Sigmoid colon (tissue), 7 donors: ENCODE measurements around the gene ANKMY1. TPM values are rescaled to one million over a fixed set of nuclear protein-coding genes. Genes with fewer than 3 reads are reported as not detected.
A peak's percentile ranks its signal among the peaks of the same experiment; 100 is the strongest.

Experiments
- DNase-seq: peaks from one replicate; pipeline ENCODE4 v3.0.0-alpha.2; 2019
- H3K27ac ChIP-seq, 4 donors: fragments of 200-600 bp; sonication (generic); one replicate each; pipeline ENCODE4 v1.5.1; 2016 to 2019; ENCODE audit warnings: mild to moderate bottlenecking in 1 of 4
- H3K27me3 ChIP-seq, 3 donors: fragments of 200-600 bp; sonication (generic); one replicate each; pipeline ENCODE4 v1.5.1; 2019; ENCODE audit warnings: mild to moderate bottlenecking in 1 of 3
- H3K36me3 ChIP-seq, 4 donors: fragments of 200-600 bp; sonication (generic); one replicate each; pipeline ENCODE4 v1.5.1; 2016 to 2019
- H3K4me1 ChIP-seq, 4 donors: fragments of 200-600 bp; sonication (generic); one replicate each; pipeline ENCODE4 v1.5.1; 2017 to 2019
- H3K4me3 ChIP-seq, 4 donors: fragments of 200-600 bp; sonication (generic); one replicate each; pipeline ENCODE4 v1.5.1; 2017 to 2019; ENCODE audit warnings: mild to moderate bottlenecking in 2 of 4, moderate library complexity in 1 of 4
- H3K9me3 ChIP-seq, 4 donors: fragments of 200-600 bp in 3 of 4; sonication (generic) in 3 of 4; one replicate each; pipeline versions ENCODE4 v1.5.1 to v1.6.1; 2013 to 2019
- EP300 ChIP-seq, 4 donors: sonication (generic); formaldehyde crosslinking; IDR thresholded peaks; one replicate each; pipeline ENCODE4 v1.6.1; 2017; ENCODE audit warnings: antibody characterized with exemption in 4 of 4
- POLR2A ChIP-seq, 2 donors: fragments of 450-650 bp; IDR thresholded peaks; one replicate each; pipeline ENCODE4 v1.6.1; 2016; ENCODE audit warnings: antibody characterized with exemption in 2 of 2, mild to moderate bottlenecking in 2 of 2, moderate library complexity in 2 of 2
- POLR2AphosphoS5 ChIP-seq, 4 donors: sonication (generic); formaldehyde crosslinking; IDR thresholded peaks; one replicate each; pipeline ENCODE4 v1.6.1; 2017; ENCODE audit warnings: antibody characterized with exemption in 4 of 4
- WGBS, 2 donors: extraction: QIAGEN DNeasy Blood & Tissue Kit; methylation state at CpG; one replicate each; pipeline ENCODE4 v1.1.7; 2013; 5-methylcytosine and 5-hydroxymethylcytosine counted together
- intact Hi-C: fragments of 100-400 bp; cut with DNase I; formaldehyde crosslinking; loops from one replicate; pipeline ENCODE4 v1.15.1; 2023
- polyA plus RNA-seq, 3 donors: library from polyadenylated mRNA; stranded (reverse); fragments of 200-250 nt; gene quantifications; one replicate each; pipeline ENCODE4 v1.2.3, GENCODE V29; 2013
- total RNA-seq, 4 donors: library from RNA; depleted of rRNA; stranded (reverse); fragments of >200 nt; gene quantifications; one replicate each; pipeline ENCODE4 v1.1.0, GENCODE V29; 2016
- TF ChIP-seq, protein P1 (sequence below), 4 experiments: fragments of 450-650 bp in 3 of 4; fragments of 200-600 bp in 1 of 4; IDR thresholded peaks; one replicate each; pipeline ENCODE4 v1.5.1; 2016 to 2019; ENCODE audit warnings: antibody characterized with exemption in 4 of 4, mild to moderate bottlenecking in 3 of 4, moderate library complexity in 2 of 4
- donor health status: healthy with polysubstance abuse.
- donor health status: Bipolar disorder and iron deficiency.
- donor health status: healthy.

ANKMY1 gene
- total and polyA plus RNA-seq, 7 donors, result 3.6 to 14.0 (median 8.9) TPM

DNA sequence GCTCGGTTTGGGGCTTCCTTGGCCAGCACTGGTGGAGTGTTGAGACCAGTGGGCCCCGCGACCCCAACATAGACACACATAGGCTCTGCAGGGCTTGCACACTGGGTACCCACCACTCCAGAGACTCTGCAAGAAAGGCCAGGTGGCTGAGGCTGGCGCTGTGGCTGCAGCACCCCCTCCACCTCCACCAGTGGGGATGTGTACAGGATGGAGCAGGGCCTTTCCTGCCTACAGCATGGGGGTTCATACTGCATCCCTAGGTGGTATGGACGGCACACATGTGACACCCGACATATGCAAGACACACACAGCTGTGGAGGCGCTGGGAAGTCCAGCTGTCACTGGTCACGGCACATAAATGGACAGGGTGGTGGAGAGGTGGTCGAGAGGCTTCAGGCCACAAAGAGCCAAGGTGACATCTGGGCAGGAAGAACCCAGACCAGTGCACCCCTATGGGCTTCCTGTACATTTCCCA, 11.8 kb upstream of the ANKMY1 start:
- 52 to 79% methylated on average over 9 of the region's 9 CpGs for WGBS, 2 donors
- Histone ChIP-seq H3K9me3 (no peaks in the 10 kb centered on the region), H3K4me3 (peak overlapping the region; percentile 46 to 83 (median 64)), H3K27me3 (no peaks in the 10 kb centered on the region), H3K4me1 (peaks cover 0 to 55% (median 50%) of the 10 kb centered on the region in 4 donors), H3K27ac (peak overlapping the region in 3 of 4 donors; percentile 79 to 85 (median 80)), H3K36me3 (peaks cover 0 to 23% (median 4%) of the 10 kb centered on the region in 4 donors)
- intact Hi-C loops, result loop anchor here (5.0 to 10.0 kb wide), 3 partner anchors 132 to 745 kb away; partner anchors contain the start of genes GPC1, HDLBP and SEPTIN2
- DNase-seq, result no peak
- TF ChIP-seq, protein P1, sequence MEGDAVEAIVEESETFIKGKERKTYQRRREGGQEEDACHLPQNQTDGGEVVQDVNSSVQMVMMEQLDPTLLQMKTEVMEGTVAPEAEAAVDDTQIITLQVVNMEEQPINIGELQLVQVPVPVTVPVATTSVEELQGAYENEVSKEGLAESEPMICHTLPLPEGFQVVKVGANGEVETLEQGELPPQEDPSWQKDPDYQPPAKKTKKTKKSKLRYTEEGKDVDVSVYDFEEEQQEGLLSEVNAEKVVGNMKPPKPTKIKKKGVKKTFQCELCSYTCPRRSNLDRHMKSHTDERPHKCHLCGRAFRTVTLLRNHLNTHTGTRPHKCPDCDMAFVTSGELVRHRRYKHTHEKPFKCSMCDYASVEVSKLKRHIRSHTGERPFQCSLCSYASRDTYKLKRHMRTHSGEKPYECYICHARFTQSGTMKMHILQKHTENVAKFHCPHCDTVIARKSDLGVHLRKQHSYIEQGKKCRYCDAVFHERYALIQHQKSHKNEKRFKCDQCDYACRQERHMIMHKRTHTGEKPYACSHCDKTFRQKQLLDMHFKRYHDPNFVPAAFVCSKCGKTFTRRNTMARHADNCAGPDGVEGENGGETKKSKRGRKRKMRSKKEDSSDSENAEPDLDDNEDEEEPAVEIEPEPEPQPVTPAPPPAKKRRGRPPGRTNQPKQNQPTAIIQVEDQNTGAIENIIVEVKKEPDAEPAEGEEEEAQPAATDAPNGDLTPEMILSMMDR (IDR thresholded peaks at IDR 0.05), result no peak
- TF ChIP-seq EP300 (IDR thresholded peaks at IDR 0.05) (no peak), POLR2AphosphoS5 (IDR thresholded peaks at IDR 0.05) (no peak), POLR2A (IDR thresholded peaks at IDR 0.05) (no peak)

DNA sequence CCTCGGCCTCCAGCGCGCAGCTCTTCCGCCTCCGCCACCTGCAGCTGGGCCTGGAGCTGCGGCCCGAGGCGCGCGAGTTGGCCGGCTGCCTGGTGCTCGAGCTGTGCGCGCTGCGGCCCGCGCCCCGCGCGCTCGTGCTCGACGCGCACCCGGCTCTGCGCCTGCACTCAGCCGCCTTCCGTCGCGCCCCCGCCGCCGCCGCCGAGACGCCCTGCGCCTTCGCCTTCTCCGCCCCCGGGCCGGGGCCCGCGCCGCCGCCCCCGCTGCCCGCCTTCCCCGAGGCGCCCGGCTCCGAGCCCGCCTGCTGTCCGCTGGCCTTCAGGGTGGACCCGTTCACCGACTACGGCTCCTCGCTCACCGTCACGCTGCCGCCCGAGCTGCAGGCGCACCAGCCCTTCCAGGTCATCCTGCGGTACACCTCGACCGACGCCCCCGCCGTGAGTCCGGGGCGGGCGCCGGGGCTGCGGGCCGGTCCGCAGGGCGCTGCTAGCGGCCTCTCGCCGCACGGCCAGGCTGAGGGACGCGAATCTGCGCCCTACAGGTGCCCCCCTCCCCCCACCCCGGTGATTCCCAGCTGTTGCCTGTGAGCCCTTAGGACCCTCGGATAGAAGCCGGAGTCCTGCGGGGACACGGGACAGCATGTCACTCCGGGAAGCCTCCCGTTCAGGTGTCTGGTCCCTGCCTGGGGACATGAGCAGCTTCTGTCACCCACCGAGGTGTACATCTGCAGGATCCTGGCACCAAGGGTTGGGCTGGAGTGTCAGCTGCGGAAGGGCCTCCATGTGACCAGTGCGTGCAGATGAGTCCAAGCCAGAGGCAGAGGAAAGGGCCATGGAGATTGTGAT, 11.1 kb upstream of the ANKMY1 start:
- peak overlapping the region; percentile 46 to 83 (median 64) for H3K4me3 ChIP-seq
- H3K36me3 ChIP-seq, result peaks cover 0 to 16% (median 2%) of the 10 kb centered on the region in 4 donors
- H3K27ac ChIP-seq, result peak overlapping the region; percentile 79 to 85 (median 80)
- TF ChIP-seq, protein P1 (IDR thresholded peaks at IDR 0.05), result no peak
- TF ChIP-seq POLR2A (IDR thresholded peaks at IDR 0.05) (no peak), POLR2AphosphoS5 (IDR thresholded peaks at IDR 0.05) (peak in 1 of 4 donors; percentile 8)
- H3K9me3 ChIP-seq, result no peaks in the 10 kb centered on the region
- no peaks in the 10 kb centered on the region for H3K27me3 ChIP-seq
- DNase-seq, result peak; percentile 84
- WGBS, 2 donors, result 1% methylated on average over 93 of the region's 93 CpGs
- intact Hi-C loops, result loop anchor here (5.0 to 10.0 kb wide), 3 partner anchors 132 to 746 kb away; partner anchors contain the start of genes GPC1, HDLBP and SEPTIN2
- peaks cover 0 to 55% (median 50%) of the 10 kb centered on the region in 4 donors for H3K4me1 ChIP-seq

DNA sequence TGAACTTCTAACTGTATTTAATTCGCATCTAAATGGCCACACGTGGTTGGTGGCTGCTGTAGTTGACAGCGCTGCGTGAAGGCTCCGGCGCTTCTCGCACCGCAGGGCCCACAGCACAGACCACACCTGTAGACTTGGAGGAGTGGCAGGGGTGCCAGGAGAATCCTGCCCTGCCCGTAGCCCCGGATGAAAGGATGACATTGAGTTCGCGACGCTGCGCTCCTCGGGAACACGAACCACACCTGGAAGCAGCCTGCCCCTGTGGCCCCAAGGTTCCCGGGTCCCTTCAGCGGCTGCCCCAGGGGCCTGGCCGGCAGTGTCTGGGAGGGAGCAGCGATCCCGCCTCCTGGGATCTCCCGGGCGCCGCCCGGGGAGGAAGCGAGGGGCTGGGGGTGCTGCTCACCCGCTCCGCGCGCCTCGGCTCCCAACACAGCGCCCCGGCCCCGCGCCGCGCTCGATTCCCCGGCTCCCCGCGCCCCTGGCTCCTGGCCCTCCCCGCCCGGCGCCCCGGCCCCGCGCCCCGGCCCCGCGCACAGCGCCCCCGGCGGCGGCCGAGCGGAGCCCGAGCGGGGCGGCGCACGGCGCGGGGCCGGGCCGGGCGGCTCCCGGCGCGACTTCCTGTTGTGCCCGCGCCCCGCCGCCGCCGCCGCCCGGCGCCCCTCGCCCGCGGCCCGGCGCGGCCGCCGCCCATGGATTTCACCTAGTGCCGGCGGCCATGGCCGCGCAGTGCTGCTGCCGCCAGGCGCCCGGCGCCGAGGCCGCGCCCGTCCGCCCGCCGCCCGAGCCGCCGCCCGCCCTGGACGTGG, 10.3 kb upstream of the ANKMY1 start, which contains the start of gene RNPEPL1:
TSS of gene RNPEPL1 (plus strand) at position 613 of the 806 bp plus-strand sequence. CDS start at position 716, 103 bp downstream.
- H3K27ac ChIP-seq, result peak within 1 kb of the TSS; percentile 93 to 98 (median 96)
- DNase-seq, result peak; percentile 72
- peak within 1 kb of the TSS; percentile 58 to 85 (median 81) for H3K4me3 ChIP-seq
- peaks cover 0 to 55% (median 50%) of the 10 kb centered on the region in 4 donors for H3K4me1 ChIP-seq
- TF ChIP-seq EP300 (IDR thresholded peaks at IDR 0.05), result no peak
- intact Hi-C loops, result loop anchor here (2.0 to 10.0 kb wide), 4 partner anchors 19 to 747 kb away; partner anchors contain the start of genes CAPN10, GPC1, HDLBP and SEPTIN2
- no peaks in the 10 kb centered on the region for H3K27me3 ChIP-seq
- H3K36me3 ChIP-seq, result peaks cover 0 to 10% (median 2%) of the 10 kb centered on the region in 4 donors
- H3K9me3 ChIP-seq, result no peaks in the 10 kb centered on the region
- 1% methylated on average over 106 of the region's 106 CpGs for WGBS, 2 donors

DNA sequence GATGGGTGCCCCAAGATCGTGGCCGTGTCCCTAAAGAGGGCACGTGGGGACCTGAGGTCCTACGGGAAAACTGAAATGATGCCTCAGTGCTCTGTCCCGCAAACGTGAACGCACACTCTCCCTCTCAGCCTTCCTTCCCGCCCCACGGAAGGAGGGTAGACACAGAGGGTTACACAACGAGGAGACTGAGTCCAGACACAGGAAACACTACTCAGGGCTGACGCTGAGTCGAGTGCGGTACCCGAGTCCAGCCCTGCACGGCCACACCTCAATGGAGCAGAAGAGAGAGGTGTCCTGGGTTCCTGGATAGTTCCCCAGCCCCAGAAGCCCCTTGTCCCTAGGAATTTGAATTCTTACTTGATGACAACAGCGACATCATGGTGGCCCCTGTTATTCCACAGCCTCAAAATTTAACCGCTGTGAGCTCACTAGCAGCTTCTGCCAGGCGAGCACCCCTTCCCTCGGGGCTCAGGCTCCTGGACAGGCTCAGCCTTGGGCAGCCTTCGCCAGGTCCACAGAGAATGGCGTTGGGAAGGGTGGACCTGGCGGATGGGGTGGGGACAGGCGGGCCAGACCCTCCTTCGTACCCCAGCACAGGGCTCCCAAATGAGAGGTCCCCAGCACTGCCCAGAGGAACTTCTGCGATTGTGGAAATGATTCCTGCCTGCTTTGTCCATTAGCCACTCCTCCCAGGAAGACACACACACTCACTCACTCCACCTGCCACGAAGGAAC, 9.5 kb upstream of the ANKMY1 start:
- 11 to 35% methylated on average over 26 of the region's 26 CpGs for WGBS, 2 donors
- H3K9me3 ChIP-seq, result no peaks in the 10 kb centered on the region
- H3K4me1 ChIP-seq, result peaks cover 0 to 55% (median 51%) of the 10 kb centered on the region in 4 donors
- peak overlapping the region; percentile 93 to 98 (median 96) for H3K27ac ChIP-seq
- peak overlapping the region; percentile 58 to 85 (median 81) for H3K4me3 ChIP-seq
- DNase-seq, result peak; percentile 68
- no peaks in the 10 kb centered on the region for H3K27me3 ChIP-seq
- intact Hi-C loops, result loop anchor here (2.0 to 10.0 kb wide), 4 partner anchors 19 to 747 kb away; partner anchors contain the start of genes CAPN10, GPC1, HDLBP and SEPTIN2
- TF ChIP-seq, protein P1 (IDR thresholded peaks at IDR 0.05), result no peak
- no peak for TF ChIP-seq POLR2A (IDR thresholded peaks at IDR 0.05)
- no peak for TF ChIP-seq EP300 (IDR thresholded peaks at IDR 0.05)
- no peak for TF ChIP-seq POLR2AphosphoS5 (IDR thresholded peaks at IDR 0.05)
- peaks cover 0 to 10% (median under 1%) of the 10 kb centered on the region in 4 donors for H3K36me3 ChIP-seq
